OCI-LY1 (cell line): ENCODE measurements around the gene GTPBP3.

Experiments
- H2AFZ ChIP-seq: fragments of 200-600 bp; sonication (generic), shearing (Covaris generic); 2 replicates; pipeline ENCODE4 v1.6.0; 2014; ENCODE audit warnings: antibody characterized with exemption, mild to moderate bottlenecking, low read length
- H3F3A ChIP-seq: fragments of 200-600 bp; sonication (generic), shearing (Covaris generic); 2 replicates; pipeline ENCODE4 v1.6.0; 2014; ENCODE audit warnings: mild to moderate bottlenecking, antibody characterized with exemption, low read length, moderate library complexity; ENCODE audit not compliant: insufficient read depth
- H3K27ac ChIP-seq: fragments of 200-600 bp; sonication (generic); 2 replicates; pipeline ENCODE4 v1.5.1; 2014; ENCODE audit warnings: low read length, mixed run types, mild to moderate bottlenecking, low read depth; ENCODE audit not compliant: poor library complexity, severe bottlenecking
- H3K27me3 ChIP-seq: fragments of 200-600 bp; sonication (generic); 2 replicates; pipeline ENCODE4 v1.6.0; 2014; ENCODE audit warnings: antibody characterized with exemption, mild to moderate bottlenecking, low read length, moderate library complexity; ENCODE audit not compliant: insufficient read depth
- H3K36me3 ChIP-seq: fragments of 200-600 bp; sonication (generic); 2 replicates; pipeline ENCODE4 v1.6.1; 2014; ENCODE audit warnings: mild to moderate bottlenecking, antibody characterized with exemption, low read length, moderate library complexity, mixed read lengths; ENCODE audit not compliant: insufficient read depth
- H3K4me1 ChIP-seq: fragments of 200-600 bp; sonication (generic); 2 replicates; pipeline ENCODE4 v1.5.1; 2014; ENCODE audit warnings: mild to moderate bottlenecking, low read length, moderate library complexity; ENCODE audit not compliant: insufficient read depth, severe bottlenecking
- H3K4me2 ChIP-seq: fragments of 200-600 bp; sonication (generic), shearing (Covaris generic); 2 replicates; pipeline ENCODE4 v1.6.1; 2014; ENCODE audit warnings: low read length
- H3K4me3 ChIP-seq: fragments of 200-600 bp; sonication (generic); 2 replicates; pipeline ENCODE4 v1.5.1; 2014; ENCODE audit warnings: low read length, low read depth, mild to moderate bottlenecking, mixed read lengths; ENCODE audit not compliant: poor library complexity, severe bottlenecking
- H3K79me2 ChIP-seq: fragments of 200-600 bp; shearing (Covaris generic); 2 replicates; pipeline ENCODE4 v1.6.1; 2016; ENCODE audit warnings: mixed run types, low read length, mixed read lengths; ENCODE audit not compliant: insufficient read depth
- H3K9ac ChIP-seq: fragments of 200-600 bp; sonication (generic), shearing (Covaris generic); 2 replicates; pipeline ENCODE4 v1.6.1; 2014; ENCODE audit warnings: mild to moderate bottlenecking, low read length, mixed read lengths
- H3K9me2 ChIP-seq: fragments of 200-600 bp; sonication (generic), shearing (Covaris generic); 2 replicates; pipeline ENCODE4 v1.6.1; 2014; ENCODE audit warnings: low read depth, mild to moderate bottlenecking, low read length, mixed read lengths
- H3K9me3 ChIP-seq: fragments of 200-600 bp; shearing (Covaris generic); 2 replicates; pipeline ENCODE4 v1.6.1; 2014; ENCODE audit warnings: low read length, mixed read lengths
- H4K20me1 ChIP-seq: fragments of 200-600 bp; sonication (generic), shearing (Covaris generic); 2 replicates; pipeline ENCODE4 v1.6.0; 2016; ENCODE audit warnings: mild to moderate bottlenecking, low read length; ENCODE audit not compliant: insufficient read depth
- EZH2 ChIP-seq: fragments of 200-600 bp; sonication (generic), shearing (Covaris generic); IDR thresholded peaks from 2 replicates; pipeline ENCODE4 v1.8.0; 2017; ENCODE audit warnings: borderline replicate concordance, mixed run types, mild to moderate bottlenecking, antibody characterized with exemption, low read length, moderate library complexity, mixed read lengths
- TF ChIP-seq, protein P1 (sequence below): fragments of 200-600 bp; sonication (generic), shearing (Covaris generic); IDR thresholded peaks from 2 replicates; pipeline ENCODE4 v1.5.1; 2017; ENCODE audit warnings: mild to moderate bottlenecking, antibody characterized with exemption, low read length, moderate library complexity, mixed read lengths

GTPBP3 gene

DNA sequence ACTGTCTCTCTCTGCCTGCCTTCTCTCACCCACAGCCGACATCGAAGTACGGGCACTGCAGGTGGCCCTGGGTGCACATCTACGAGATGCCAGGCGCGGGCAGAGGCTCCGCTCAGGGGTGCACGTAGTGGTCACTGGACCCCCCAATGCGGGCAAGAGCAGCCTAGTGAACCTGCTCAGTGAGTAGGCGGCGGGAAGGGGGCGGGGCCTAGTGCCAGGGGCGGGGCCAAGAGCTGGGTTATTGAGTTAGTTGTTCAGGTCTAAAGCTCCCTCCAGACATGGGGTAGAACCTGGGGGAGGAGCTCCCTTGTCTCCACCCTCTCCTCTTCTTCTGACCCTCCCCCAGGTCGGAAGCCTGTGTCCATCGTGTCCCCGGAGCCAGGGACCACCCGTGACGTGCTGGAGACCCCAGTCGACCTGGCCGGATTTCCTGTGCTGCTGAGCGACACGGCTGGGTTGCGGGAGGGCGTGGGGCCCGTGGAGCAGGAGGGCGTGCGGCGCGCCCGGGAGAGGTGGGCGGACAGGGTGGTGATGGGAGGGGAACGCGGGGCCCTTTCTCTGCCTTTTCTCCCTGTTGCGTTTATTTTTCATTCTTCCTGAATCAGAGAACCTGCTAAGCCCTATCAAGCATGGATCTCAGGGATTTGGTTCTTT lies 1.9 kb downstream of the GTPBP3 start:
- Histone ChIP-seq H3K4me2 (peak overlapping the region; percentile 82), H3K79me2 (no peaks in the 10 kb centered on the region), H3K4me1 (peaks cover 23% of the 10 kb centered on the region), H2AFZ (no peak overlapping the region), H4K20me1 (no peaks in the 10 kb centered on the region), H3K27ac (no peak overlapping the region), H3K4me3 (peak overlapping the region; percentile 90), H3K9me2 (no peaks in the 10 kb centered on the region), H3K9me3 (no peaks in the 10 kb centered on the region), H3K27me3 (no peaks in the 10 kb centered on the region), H3K9ac (no peak overlapping the region; the same call in 1 of the 2 replicates), H3F3A (no peaks in the 10 kb centered on the region; the same call in 1 of the 2 replicates), H3K36me3 (peaks cover 36% of the 10 kb centered on the region)
- no peak for TF ChIP-seq EZH2
- TF ChIP-seq, protein P1, sequence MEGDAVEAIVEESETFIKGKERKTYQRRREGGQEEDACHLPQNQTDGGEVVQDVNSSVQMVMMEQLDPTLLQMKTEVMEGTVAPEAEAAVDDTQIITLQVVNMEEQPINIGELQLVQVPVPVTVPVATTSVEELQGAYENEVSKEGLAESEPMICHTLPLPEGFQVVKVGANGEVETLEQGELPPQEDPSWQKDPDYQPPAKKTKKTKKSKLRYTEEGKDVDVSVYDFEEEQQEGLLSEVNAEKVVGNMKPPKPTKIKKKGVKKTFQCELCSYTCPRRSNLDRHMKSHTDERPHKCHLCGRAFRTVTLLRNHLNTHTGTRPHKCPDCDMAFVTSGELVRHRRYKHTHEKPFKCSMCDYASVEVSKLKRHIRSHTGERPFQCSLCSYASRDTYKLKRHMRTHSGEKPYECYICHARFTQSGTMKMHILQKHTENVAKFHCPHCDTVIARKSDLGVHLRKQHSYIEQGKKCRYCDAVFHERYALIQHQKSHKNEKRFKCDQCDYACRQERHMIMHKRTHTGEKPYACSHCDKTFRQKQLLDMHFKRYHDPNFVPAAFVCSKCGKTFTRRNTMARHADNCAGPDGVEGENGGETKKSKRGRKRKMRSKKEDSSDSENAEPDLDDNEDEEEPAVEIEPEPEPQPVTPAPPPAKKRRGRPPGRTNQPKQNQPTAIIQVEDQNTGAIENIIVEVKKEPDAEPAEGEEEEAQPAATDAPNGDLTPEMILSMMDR: no peak

DNA sequence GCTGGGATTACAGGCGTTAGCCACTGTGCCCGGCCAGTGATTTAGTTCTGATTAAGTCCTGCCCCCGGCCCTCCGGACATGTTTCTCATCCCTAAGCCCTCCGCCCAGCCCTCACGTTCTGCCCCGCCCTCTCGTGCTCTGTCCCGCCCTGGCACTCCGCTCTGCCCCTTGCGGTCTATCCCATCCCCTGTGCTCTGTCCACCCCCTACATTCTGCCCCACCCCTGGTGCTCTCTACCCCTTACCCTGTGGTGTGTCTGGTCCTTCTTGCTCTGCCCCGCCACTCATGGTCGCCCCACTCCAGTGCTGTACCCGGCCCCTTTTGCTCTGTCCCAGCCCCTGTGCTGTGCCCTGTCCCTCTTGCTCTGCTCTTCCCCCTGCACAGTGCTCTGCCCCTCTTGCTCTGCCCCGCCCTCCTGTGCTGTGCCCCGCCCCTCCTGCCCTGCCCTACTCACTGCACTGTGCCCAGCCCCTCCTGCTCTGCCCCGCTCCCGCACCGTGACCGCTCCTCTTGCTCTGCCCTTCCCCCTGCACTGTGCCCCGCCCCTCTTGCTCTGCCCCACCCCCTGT lies 3.0 kb downstream of the GTPBP3 start:
- Histone ChIP-seq H3K27me3 (no peaks in the 10 kb centered on the region), H3K4me2 (no peak overlapping the region), H3K9me2 (no peaks in the 10 kb centered on the region), H3K79me2 (no peaks in the 10 kb centered on the region), H4K20me1 (no peaks in the 10 kb centered on the region), H2AFZ (no peak overlapping the region), H3K36me3 (peaks cover 38% of the 10 kb centered on the region), H3K4me3 (no peak overlapping the region), H3K9ac (no peak overlapping the region), H3K4me1 (peaks cover 15% of the 10 kb centered on the region), H3F3A (no peaks in the 10 kb centered on the region; the same call in 1 of the 2 replicates), H3K9me3 (no peaks in the 10 kb centered on the region), H3K27ac (no peak overlapping the region)
- no peak for TF ChIP-seq EZH2
- TF ChIP-seq, protein P1: no peak

DNA sequence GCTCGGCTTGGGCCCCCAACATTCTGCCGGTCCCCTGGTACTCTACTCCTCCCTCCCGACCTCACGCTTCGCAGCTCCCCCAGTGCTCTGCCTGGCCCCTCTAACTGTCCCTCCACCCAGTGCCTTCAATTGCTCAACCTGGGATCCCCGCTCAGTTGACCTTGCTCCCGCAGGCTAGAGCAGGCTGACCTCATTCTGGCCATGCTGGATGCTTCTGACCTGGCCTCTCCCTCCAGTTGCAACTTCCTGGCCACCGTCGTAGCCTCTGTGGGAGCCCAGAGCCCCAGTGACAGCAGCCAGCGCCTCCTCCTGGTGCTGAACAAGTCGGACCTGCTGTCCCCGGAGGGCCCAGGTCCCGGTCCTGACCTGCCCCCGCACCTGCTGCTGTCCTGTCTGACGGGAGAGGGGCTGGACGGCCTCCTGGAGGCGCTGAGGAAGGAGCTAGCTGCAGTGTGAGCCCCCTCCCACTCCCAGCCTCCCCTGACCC lies 3.6 kb downstream of the GTPBP3 start:
- TF ChIP-seq EZH2: no peak
- TF ChIP-seq, protein P1: no peak

More for the DNA sequence above, 3.6 kb downstream of the GTPBP3 start:
- Histone ChIP-seq H3K4me1 (peaks cover 15% of the 10 kb centered on the region), H3K4me2 (no peak overlapping the region), H3K27me3 (no peaks in the 10 kb centered on the region), H3F3A (no peaks in the 10 kb centered on the region; the same call in 1 of the 2 replicates), H3K27ac (no peak overlapping the region), H3K4me3 (no peak overlapping the region), H3K9me3 (no peaks in the 10 kb centered on the region), H3K9me2 (no peaks in the 10 kb centered on the region), H3K36me3 (peaks cover 38% of the 10 kb centered on the region), H4K20me1 (no peaks in the 10 kb centered on the region), H2AFZ (no peak overlapping the region), H3K79me2 (no peaks in the 10 kb centered on the region), H3K9ac (no peak overlapping the region)
